H1 (cell line): Measurements from ENCODE around the gene PERCC1. TPM values are rescaled to one million over a fixed set of nuclear protein-coding genes. Genes with fewer than 3 reads are reported as not detected.
A peak's percentile ranks its signal among the peaks of the same experiment; 100 is the strongest.

Experiments used
- CTCF ChIA-PET: fragments of 300-600 bp; sonication (Branson Sonifier 250); formaldehyde crosslinking; loops from one replicate; lab custom pipeline; 2021; ENCODE audit not compliant: partially characterized antibody; lab: Charles Lee
- POLR2A ChIA-PET: fragments of 300-600 bp; sonication (Branson Sonifier 250); formaldehyde crosslinking; loops from one replicate; lab custom pipeline; 2021; ENCODE audit warnings: inconsistent platforms; ENCODE audit not compliant: partially characterized antibody; lab: Charles Lee
- DNase-seq, 2 experiments: peaks; one replicate each; pipeline versions ENCODE4 v3.0.0 to v3.0.0-alpha.2; 2010 to 2022; ENCODE audit warnings: low spot score in 2 of 2, low read depth in 1 of 2, mixed read lengths in 1 of 2
- FAIRE-seq: peaks from 2 replicates; lab custom pipeline; 2011; peaks lifted over from hg19 to GRCh38; lab: Jason Lieb, UNC
- H2AFZ ChIP-seq: 2 replicates; pipeline ENCODE4 v1.8.1; 2012; ENCODE audit warnings: low read length, inconsistent platforms
- H2AK5ac ChIP-seq: 2 replicates; pipeline ENCODE4 v1.6.1; 2013; ENCODE audit warnings: low read depth, low read length
- H2BK120ac ChIP-seq: replicated peaks from 2 replicates; pipeline ENCODE3; 2013; ENCODE audit warnings: low read depth, low read length, inconsistent platforms
- H2BK12ac ChIP-seq: 2 replicates; pipeline ENCODE4 v1.6.1; 2013; ENCODE audit warnings: low read depth, low read length
- H2BK15ac ChIP-seq: 2 replicates; pipeline ENCODE4 v1.6.1; 2013; ENCODE audit warnings: low read length
- H2BK20ac ChIP-seq: 2 replicates; pipeline ENCODE4 v1.6.1; 2013; ENCODE audit warnings: low read length
- H2BK5ac ChIP-seq: 2 replicates; pipeline ENCODE4 v1.6.1; 2013; ENCODE audit warnings: low read depth, low read length
- H3K14ac ChIP-seq: 2 replicates; pipeline ENCODE4 v1.6.1; 2013; ENCODE audit warnings: inconsistent platforms; ENCODE audit not compliant: insufficient read length
- H3K18ac ChIP-seq: 2 replicates; pipeline ENCODE4 v1.6.1; 2013; ENCODE audit warnings: low read length; ENCODE audit errors: extremely low read depth
- H3K23ac ChIP-seq: 2 replicates; pipeline ENCODE4 v1.6.1; 2013; ENCODE audit warnings: inconsistent platforms; ENCODE audit not compliant: insufficient read length
- H3K23me2 ChIP-seq: 2 replicates; pipeline ENCODE4 v1.6.1; 2013; ENCODE audit warnings: low read depth, low read length
- H3K27ac ChIP-seq: 2 replicates; pipeline ENCODE4 v1.6.1; 2011; ENCODE audit warnings: low read depth, low read length, inconsistent platforms
- H3K27me3 ChIP-seq, 4 experiments: replicated peaks in 1 of 4; 1 replicate in 1 of 4; 2 replicates in 3 of 4; pipeline versions ENCODE4 v1.6.1 to v1.8.1; 2011 to 2013; ENCODE audit warnings: low read length in 3 of 4, mild to moderate bottlenecking in 3 of 4, inconsistent platforms in 2 of 4, mixed read lengths in 2 of 4, moderate library complexity in 1 of 4; ENCODE audit not compliant: control insufficient read depth in 3 of 4, insufficient read depth in 3 of 4; ENCODE audit errors: extremely low read depth in 1 of 4
- H3K36me3 ChIP-seq, 4 experiments: 2 replicates each; pipeline versions ENCODE4 v1.6.1 to v1.8.1; 2011 to 2013; ENCODE audit warnings: mild to moderate bottlenecking in 4 of 4, low read length in 3 of 4, moderate library complexity in 2 of 4, control low read depth in 1 of 4, inconsistent platforms in 1 of 4; ENCODE audit not compliant: insufficient read depth in 4 of 4, control insufficient read depth in 2 of 4
- H3K4ac ChIP-seq: replicated peaks from 2 replicates; pipeline ENCODE3; 2013; ENCODE audit warnings: low read length, low read depth, mixed read lengths, inconsistent platforms; ENCODE audit not compliant: insufficient read length
- H3K4me1 ChIP-seq, 4 experiments: replicated peaks in 1 of 4; 1 replicate in 1 of 4; 2 replicates in 3 of 4; pipeline versions ENCODE4 v1.6.1 to v1.8.1; 2011 to 2013; ENCODE audit warnings: low read length in 3 of 4, inconsistent platforms in 2 of 4, mixed read lengths in 1 of 4; ENCODE audit not compliant: insufficient read depth in 4 of 4, control insufficient read depth in 3 of 4
- H3K4me2 ChIP-seq, 2 experiments: 2 replicates each; pipeline versions ENCODE4 v1.6.1 to v1.8.1; 2011 to 2013; ENCODE audit warnings: low read depth in 2 of 2, low read length in 2 of 2, control low read depth in 1 of 2, inconsistent platforms in 1 of 2, mild to moderate bottlenecking in 1 of 2; ENCODE audit not compliant: insufficient read depth in 1 of 2
- H3K4me3 ChIP-seq, 4 experiments: fragments of 200-600, 300-600 bp in 1 of 4; sonication (generic), shearing (Covaris generic), sonication (Bioruptor Twin) in 1 of 4; 2 replicates each; pipeline versions ENCODE4 v1.5.1 to v1.8.1; 2011 to 2016; ENCODE audit warnings: low read length in 4 of 4, low read depth in 3 of 4, control low read depth in 2 of 4, inconsistent platforms in 2 of 4, mild to moderate bottlenecking in 2 of 4, mixed read lengths in 1 of 4, moderate library complexity in 1 of 4; ENCODE audit not compliant: insufficient read depth in 2 of 4; ENCODE audit errors: extremely low read depth in 1 of 4
- H3K56ac ChIP-seq: replicated peaks from 2 replicates; pipeline ENCODE3; 2013; ENCODE audit warnings: low read depth, mild to moderate bottlenecking, mixed read lengths, low read length, inconsistent platforms; ENCODE audit not compliant: insufficient read length
- H3K79me1 ChIP-seq: 2 replicates; pipeline ENCODE4 v1.6.1; 2013; ENCODE audit warnings: low read depth, low read length, control low read depth
- H3K79me2 ChIP-seq, 2 experiments: 2 replicates each; pipeline versions ENCODE4 v1.6.1 to v1.8.1; 2012 to 2013; ENCODE audit warnings: low read length in 2 of 2, mild to moderate bottlenecking in 2 of 2, inconsistent platforms in 1 of 2; ENCODE audit not compliant: insufficient read depth in 2 of 2, control insufficient read depth in 1 of 2
- H3K9ac ChIP-seq, 4 experiments: replicated peaks in 1 of 4; 1 replicate in 1 of 4; 2 replicates in 3 of 4; pipeline versions ENCODE4 v1.6.1 to v1.8.1; 2011 to 2013; ENCODE audit warnings: low read depth in 3 of 4, low read length in 3 of 4, control low read depth in 2 of 4, mild to moderate bottlenecking in 2 of 4, moderate library complexity in 2 of 4, inconsistent platforms in 1 of 4; ENCODE audit errors: extremely low read depth in 1 of 4
- H3K9me3 ChIP-seq, 2 experiments: 2 replicates each; pipeline versions ENCODE4 v1.6.1 to v1.8.1; 2012 to 2013; ENCODE audit warnings: mild to moderate bottlenecking in 2 of 2, moderate library complexity in 2 of 2, control low read depth in 1 of 2, inconsistent platforms in 1 of 2, low read depth in 1 of 2, low read length in 1 of 2, mixed read lengths in 1 of 2; ENCODE audit not compliant: insufficient read depth in 2 of 2
- H4K20me1 ChIP-seq, 2 experiments: replicated peaks in 1 of 2; 2 replicates each; pipeline versions ENCODE3 to v1.8.1; 2011 to 2013; ENCODE audit warnings: inconsistent platforms in 2 of 2, low read length in 2 of 2, mild to moderate bottlenecking in 1 of 2; ENCODE audit not compliant: insufficient read depth in 2 of 2, control insufficient read depth in 1 of 2
- H4K5ac ChIP-seq: 2 replicates; pipeline ENCODE4 v1.6.1; 2013; ENCODE audit warnings: low read length, low read depth, mixed read lengths, inconsistent platforms; ENCODE audit not compliant: insufficient read length
- H4K8ac ChIP-seq: 2 replicates; pipeline ENCODE4 v1.8.0; 2013; ENCODE audit warnings: mild to moderate bottlenecking, moderate library complexity, low read length, inconsistent platforms; ENCODE audit not compliant: insufficient read depth; ENCODE audit errors: extremely low read depth
- H4K91ac ChIP-seq: replicated peaks from 2 replicates; pipeline ENCODE3; 2013; ENCODE audit warnings: low read length, mixed read lengths, inconsistent platforms; ENCODE audit not compliant: insufficient read length
- CHD1 ChIP-seq: IDR thresholded peaks from 2 replicates; pipeline ENCODE4 v1.6.1; 2012; ENCODE audit warnings: low read depth, low read length, improper control_type of control experiment
- CTBP2 ChIP-seq: IDR thresholded peaks from 2 replicates; pipeline ENCODE4 v1.7.0; 2011; ENCODE audit warnings: borderline replicate concordance, mild to moderate bottlenecking, moderate library complexity, mixed read lengths, low read length; ENCODE audit not compliant: insufficient read depth, insufficient read length
- EZH2 ChIP-seq: fragments of 200-600 bp; sonication (generic); IDR thresholded peaks from 2 replicates; pipeline ENCODE4 v1.7.1; 2012; ENCODE audit warnings: low read depth, mild to moderate bottlenecking, moderate library complexity, low read length, inconsistent platforms; ENCODE audit not compliant: severe bottlenecking
- GTF2F1 ChIP-seq: IDR thresholded peaks from 2 replicates; pipeline ENCODE4 v1.6.1; 2012; ENCODE audit warnings: low read depth, low read length, improper control_type of control experiment, borderline replicate concordance
- PHF8 ChIP-seq: fragments of 200-600 bp; sonication (generic); conservative IDR thresholded peaks from 2 replicates; pipeline ENCODE4 v1.7.1; 2012; ENCODE audit warnings: low read depth, mild to moderate bottlenecking, inconsistent platforms, low read length, moderate library complexity
- TAF7 ChIP-seq: optimal IDR thresholded peaks from 2 replicates; pipeline ENCODE3; 2011; ENCODE audit warnings: low read depth, mild to moderate bottlenecking, inconsistent platforms, low read length, moderate library complexity, borderline replicate concordance
- TBP ChIP-seq: IDR thresholded peaks from 2 replicates; pipeline ENCODE4 v1.6.1; 2011; ENCODE audit warnings: low read depth, low read length, improper control_type of control experiment
- TCF12 ChIP-seq: IDR thresholded peaks from 2 replicates; pipeline ENCODE4 v1.6.1; 2011; ENCODE audit warnings: low read depth, mild to moderate bottlenecking, low read length
- WGBS, 2 experiments: shearing (Covaris generic) in 1 of 2; methylation state at CpG; one replicate each; pipeline versions ENCODE4 v1.1.6 to v1.1.7; 2013 to 2015; ENCODE audit warnings: low lambda C conversion rate in 2 of 2, mixed read lengths in 2 of 2, inconsistent platforms in 1 of 2, low coverage in 1 of 2, missing lambda C conversion rate in 1 of 2; ENCODE audit not compliant: insufficient replicate concordance in 2 of 2, insufficient coverage in 1 of 2, insufficient read length in 1 of 2; ENCODE audit errors: extremely low coverage in 1 of 2, missing lambda C conversion rate in 1 of 2; 5-methylcytosine and 5-hydroxymethylcytosine counted together
- polyA plus RNA-seq, 7 experiments: library from polyadenylated mRNA; depleted of rRNA in 3 of 7; stranded (reverse) in 5 of 7; unstranded in 2 of 7; fragments of >200 nt in 5 of 7; fragments of 200-250 nt in 2 of 7; gene quantifications; 1 replicate in 5 of 7; 2 replicates in 1 of 7; 4 replicates in 1 of 7; pipeline versions ENCODE4 v1.2.1 to v1.2.3, GENCODE V29; 2011 to 2013; ENCODE audit warnings: missing spikeins in 2 of 7, mixed read lengths in 2 of 7
- total RNA-seq: library from RNA; stranded (reverse); fragmentation: NEBNext Ultra II Directional; extraction: Animal tissue kit (Norgen Biotek cat#: 25700); gene quantifications from 2 replicates; pipeline ENCODE4 v1.2.1, GENCODE V29; 2021

PERCC1 gene
- total and polyA plus RNA-seq, 2 of the 8 experiments (the other 6 are each of a cell fraction or from before 2014, with no cell fraction given), result not detected

DNA sequence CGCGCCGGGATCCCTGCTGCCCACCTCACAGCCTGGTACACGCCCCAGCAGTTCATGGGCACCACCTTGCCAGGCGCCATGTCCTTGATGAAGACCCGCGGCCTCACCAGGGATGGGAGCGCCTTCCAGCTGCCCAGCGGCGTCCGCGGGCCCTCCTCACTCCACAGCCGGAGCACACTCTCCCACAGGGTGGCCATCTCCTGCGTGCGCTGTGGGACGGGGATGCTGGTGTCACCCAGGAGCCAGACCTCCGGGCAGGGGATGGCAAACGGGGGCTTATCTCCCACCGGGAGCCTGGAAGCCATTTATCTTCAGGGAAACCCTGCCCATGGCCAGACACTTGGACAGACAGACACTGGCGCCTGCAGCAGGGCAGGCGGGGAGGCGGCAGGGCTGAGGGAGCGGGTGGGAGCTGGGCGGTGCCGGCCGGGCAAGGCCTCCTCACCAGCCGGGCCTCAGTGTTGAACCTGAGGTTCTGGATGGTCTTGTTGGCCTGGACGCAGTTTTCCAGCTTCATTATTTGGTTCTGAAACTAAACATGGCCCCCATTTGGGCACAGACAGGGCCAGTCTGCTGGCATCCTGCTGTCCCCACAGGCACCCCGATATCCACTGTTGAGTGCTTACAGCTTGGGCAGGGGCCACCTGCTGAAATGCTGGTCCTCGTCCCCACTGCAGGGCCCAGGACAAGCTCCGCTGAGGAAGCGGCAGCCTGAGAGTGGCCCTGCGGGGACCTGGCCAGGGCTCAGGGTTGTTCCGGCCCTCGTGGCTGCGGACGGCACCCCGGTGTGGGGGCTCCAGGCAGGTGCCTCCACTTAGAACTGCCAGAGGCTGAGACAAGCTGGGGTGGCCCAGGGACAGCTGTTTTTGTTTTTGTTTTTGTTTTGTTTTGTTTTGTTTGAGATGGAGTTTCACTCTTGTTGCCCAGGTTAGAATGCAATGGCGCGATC lies 4.0 kb downstream of the PERCC1 start:
- H3K27ac ChIP-seq, result no peak overlapping the region
- no peak overlapping the region for H4K5ac ChIP-seq
- H3K18ac ChIP-seq, result no peak overlapping the region
- H2BK12ac ChIP-seq, result no peak overlapping the region
- no peak overlapping the region for H3K56ac ChIP-seq
- H3K4me3 ChIP-seq, result no peak overlapping the region
- H3K27me3 ChIP-seq, result no peaks in the 10 kb centered on the region
- no peak overlapping the region for H3K4me2 ChIP-seq
- no peak overlapping the region for H4K91ac ChIP-seq
- no peak overlapping the region for H3K23ac ChIP-seq
- H3K23me2 ChIP-seq, result no peaks in the 10 kb centered on the region
- no peak overlapping the region for H2BK15ac ChIP-seq
- no peaks in the 10 kb centered on the region for H3K9me3 ChIP-seq
- H3K9ac ChIP-seq, result no peak overlapping the region
- H2AK5ac ChIP-seq, result no peak overlapping the region
- no peaks in the 10 kb centered on the region for H3K79me1 ChIP-seq
- no peaks in the 10 kb centered on the region for H4K20me1 ChIP-seq
- no peak overlapping the region for H2BK5ac ChIP-seq
- H2BK120ac ChIP-seq, result no peak overlapping the region
- no peaks in the 10 kb centered on the region; a peak in 1 of 7 replicates for H3K4me1 ChIP-seq
- FAIRE-seq, result no peak
- WGBS, 2 experiments, result 94% methylated on average over 33 of the region's 40 CpGs; no CpG with 5 or more reads in 1 of the 2 experiments
- no peak for DNase-seq
- H2AFZ ChIP-seq, result no peak overlapping the region
- no peaks in the 10 kb centered on the region for H3K36me3 ChIP-seq
- H3K14ac ChIP-seq, result no peak overlapping the region
- ChIA-PET CTCF (interaction anchor here (0.9 to 1.8 kb wide), 7 partner anchors 9 to 135 kb away, joined by 3 to 6 read pairs (median 3); no protein-coding TSS in a partner anchor), POLR2A (interaction anchor here (0.6 to 2.4 kb wide), 9 partner anchors 9 to 103 kb away, joined by 3 to 7 read pairs (median 3); partner anchors contain the start of genes CCDC154 and UQCC4)
- no peaks in the 10 kb centered on the region for H3K79me2 ChIP-seq
- no peak overlapping the region for H3K4ac ChIP-seq
- H4K8ac ChIP-seq, result peak overlapping the region; percentile 51; the same call in 1 of the 2 replicates
- H2BK20ac ChIP-seq, result no peak overlapping the region
- TF ChIP-seq PHF8 (no peak), GTF2F1 (no peak), EZH2 (no peak), TBP (no peak), TCF12 (no peak), CTBP2 (no peak), TAF7 (no peak), CHD1 (no peak)
